PC-9 (cell line): ENCODE results near the gene PYY. TPM values are rescaled to one million over a fixed set of nuclear protein-coding genes. Genes with fewer than 3 reads are reported as not detected.

ENCODE experiments used
- BruUV-seq: library from RNA; stranded (reverse); fragments of 400-500 nt; replicated peaks from 2 replicates; lab custom pipeline; 2021; lab: Mats Ljungman, UMichigan
- CTCF ChIA-PET: fragments of 300-600 bp; sonication (Branson Sonifier 250); formaldehyde crosslinking; loops from one replicate; lab custom pipeline; 2022; ENCODE audit warnings: antibody characterized with exemption; lab: Charles Lee
- POLR2A ChIA-PET: fragments of 300-600 bp; sonication (Branson Sonifier 250); formaldehyde crosslinking; loops from one replicate; lab custom pipeline; 2022; ENCODE audit warnings: antibody characterized with exemption; ENCODE audit not compliant: unreplicated experiment; lab: Charles Lee
- DNase-seq, 2 experiments: peaks; one replicate each; pipeline versions ENCODE4 v3.0.0 to v3.0.0-alpha.2; 2015 to 2022; ENCODE audit warnings: mixed read lengths in 1 of 2
- H2AFZ ChIP-seq: fragments of 200-600 bp; sonication (generic); 2 replicates; pipeline ENCODE4 v1.8.1; 2017; ENCODE audit warnings: antibody characterized with exemption
- H3F3A ChIP-seq: fragments of 200-600 bp; sonication (generic); 2 replicates; pipeline ENCODE4 v1.8.1; 2017; ENCODE audit warnings: antibody characterized with exemption, mild to moderate bottlenecking, low read depth; ENCODE audit not compliant: insufficient read depth
- H3K27ac ChIP-seq: fragments of 200-600 bp; sonication (generic); 2 replicates; pipeline ENCODE4 v1.6.1; 2016; ENCODE audit warnings: mixed run types
- H3K27me3 ChIP-seq: fragments of 200-600 bp; sonication (generic); 2 replicates; pipeline ENCODE4 v1.6.1; 2016; ENCODE audit warnings: low read depth, mixed run types; ENCODE audit not compliant: insufficient read depth
- H3K36me3 ChIP-seq: fragments of 200-600 bp; sonication (generic); 2 replicates; pipeline ENCODE4 v1.6.1; 2016; ENCODE audit warnings: low read depth, mixed run types
- H3K4me1 ChIP-seq: fragments of 200-600 bp; sonication (generic); replicated peaks from 2 replicates; pipeline ENCODE4 v1.6.1; 2016; ENCODE audit warnings: mixed run types; ENCODE audit not compliant: insufficient read depth
- H3K4me2 ChIP-seq: fragments of 200-600 bp; sonication (generic); 2 replicates; pipeline ENCODE4 v1.6.1; 2017; ENCODE audit warnings: mixed run types
- H3K4me3 ChIP-seq: fragments of 200-600 bp; sonication (generic); 2 replicates; pipeline ENCODE4 v1.6.1; 2016; ENCODE audit warnings: mixed run types
- H3K79me2 ChIP-seq: fragments of 200-600 bp; sonication (generic); 2 replicates; pipeline ENCODE4 v1.6.1; 2017; ENCODE audit warnings: low read depth, mixed run types
- H3K9me2 ChIP-seq: fragments of 200-600 bp; sonication (generic); 2 replicates; pipeline ENCODE4 v1.8.1; 2017; ENCODE audit warnings: mild to moderate bottlenecking; ENCODE audit not compliant: insufficient read depth
- H3K9me3 ChIP-seq: fragments of 200-600 bp; sonication (generic); 2 replicates; pipeline ENCODE4 v1.8.1; 2016; ENCODE audit warnings: low read depth; ENCODE audit not compliant: insufficient read depth
- H4K20me1 ChIP-seq: fragments of 200-600 bp; sonication (generic); 2 replicates; pipeline ENCODE4 v1.8.1; 2017; ENCODE audit not compliant: insufficient read depth
- EZH2 ChIP-seq: fragments of 200-600 bp; sonication (generic); IDR thresholded peaks from 2 replicates; pipeline ENCODE4 v1.8.0; 2017; ENCODE audit warnings: antibody characterized with exemption, low read depth
- intact Hi-C: fragments of 100-400 bp; cut with micrococcal nuclease; formaldehyde crosslinking; loops from one replicate; pipeline ENCODE4 v1.10.0; 2022; ENCODE audit not compliant: unreplicated experiment
- total RNA-seq: library from RNA; stranded (reverse); gene quantifications from 2 replicates; pipeline ENCODE4 v1.2.3, GENCODE V29; 2021
- TF ChIP-seq, protein P1 (sequence below): fragments of 200-600 bp; sonication (generic); conservative IDR thresholded peaks from 2 replicates; pipeline ENCODE4 v1.6.1; 2017; ENCODE audit warnings: mixed run types, antibody characterized with exemption, mild to moderate bottlenecking, moderate library complexity

PYY gene
- total RNA-seq, 1 experiment from 2014 or later = not detected

DNA sequence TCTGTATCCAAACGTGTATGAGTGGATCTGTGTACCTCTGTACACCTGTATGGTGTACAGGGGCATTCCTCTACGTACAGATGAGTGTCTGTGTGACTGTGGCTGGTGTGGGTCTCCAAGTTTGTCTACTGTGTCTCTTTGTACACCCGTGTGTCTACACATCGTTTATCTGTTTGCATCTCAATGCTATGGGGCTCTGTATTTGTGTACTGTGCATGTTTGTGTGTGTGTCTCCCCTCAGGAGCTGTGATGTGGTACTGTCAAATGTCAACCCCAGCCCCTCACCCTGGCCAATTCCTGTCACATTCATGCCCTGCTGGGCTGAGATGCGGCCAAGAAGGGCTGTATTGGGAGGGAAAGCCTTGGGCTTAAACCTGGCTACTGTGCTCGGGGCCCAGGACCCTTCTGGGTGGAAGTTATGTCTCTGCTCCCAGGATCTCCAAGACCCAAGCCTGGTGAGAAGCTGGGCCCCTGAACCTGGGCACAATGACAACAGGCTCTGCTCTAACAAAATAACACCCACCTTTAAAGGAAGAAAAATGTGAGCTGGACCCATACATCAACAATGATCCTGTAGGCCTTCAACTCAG is 47.2 kb upstream of the PYY start:
- H3K9me3 ChIP-seq = no peaks in the 10 kb centered on the region
- no peak overlapping the region for H2AFZ ChIP-seq
- H3F3A ChIP-seq = peaks cover 12% of the 10 kb centered on the region
- ChIA-PET CTCF (no interaction called here), POLR2A (no interaction called here)
- H3K4me2 ChIP-seq = no peak overlapping the region
- H4K20me1 ChIP-seq = no peaks in the 10 kb centered on the region
- no peak overlapping the region for H3K4me3 ChIP-seq
- H3K27ac ChIP-seq = no peak overlapping the region
- H3K36me3 ChIP-seq = no peaks in the 10 kb centered on the region
- no TSS peak for BruUV-seq
- H3K27me3 ChIP-seq = 0 out of 2 replicates have a peak, but pooled peaks cover 4% of the 10 kb centered on the region
- no peaks in the 10 kb centered on the region for H3K79me2 ChIP-seq
- TF ChIP-seq EZH2 = no peak
- TF ChIP-seq, protein P1, sequence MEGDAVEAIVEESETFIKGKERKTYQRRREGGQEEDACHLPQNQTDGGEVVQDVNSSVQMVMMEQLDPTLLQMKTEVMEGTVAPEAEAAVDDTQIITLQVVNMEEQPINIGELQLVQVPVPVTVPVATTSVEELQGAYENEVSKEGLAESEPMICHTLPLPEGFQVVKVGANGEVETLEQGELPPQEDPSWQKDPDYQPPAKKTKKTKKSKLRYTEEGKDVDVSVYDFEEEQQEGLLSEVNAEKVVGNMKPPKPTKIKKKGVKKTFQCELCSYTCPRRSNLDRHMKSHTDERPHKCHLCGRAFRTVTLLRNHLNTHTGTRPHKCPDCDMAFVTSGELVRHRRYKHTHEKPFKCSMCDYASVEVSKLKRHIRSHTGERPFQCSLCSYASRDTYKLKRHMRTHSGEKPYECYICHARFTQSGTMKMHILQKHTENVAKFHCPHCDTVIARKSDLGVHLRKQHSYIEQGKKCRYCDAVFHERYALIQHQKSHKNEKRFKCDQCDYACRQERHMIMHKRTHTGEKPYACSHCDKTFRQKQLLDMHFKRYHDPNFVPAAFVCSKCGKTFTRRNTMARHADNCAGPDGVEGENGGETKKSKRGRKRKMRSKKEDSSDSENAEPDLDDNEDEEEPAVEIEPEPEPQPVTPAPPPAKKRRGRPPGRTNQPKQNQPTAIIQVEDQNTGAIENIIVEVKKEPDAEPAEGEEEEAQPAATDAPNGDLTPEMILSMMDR = no peak
- no peak for DNase-seq
- peaks cover 9% of the 10 kb centered on the region for H3K4me1 ChIP-seq
- H3K9me2 ChIP-seq = no peaks in the 10 kb centered on the region
- intact Hi-C loops = no loop called here

DNA sequence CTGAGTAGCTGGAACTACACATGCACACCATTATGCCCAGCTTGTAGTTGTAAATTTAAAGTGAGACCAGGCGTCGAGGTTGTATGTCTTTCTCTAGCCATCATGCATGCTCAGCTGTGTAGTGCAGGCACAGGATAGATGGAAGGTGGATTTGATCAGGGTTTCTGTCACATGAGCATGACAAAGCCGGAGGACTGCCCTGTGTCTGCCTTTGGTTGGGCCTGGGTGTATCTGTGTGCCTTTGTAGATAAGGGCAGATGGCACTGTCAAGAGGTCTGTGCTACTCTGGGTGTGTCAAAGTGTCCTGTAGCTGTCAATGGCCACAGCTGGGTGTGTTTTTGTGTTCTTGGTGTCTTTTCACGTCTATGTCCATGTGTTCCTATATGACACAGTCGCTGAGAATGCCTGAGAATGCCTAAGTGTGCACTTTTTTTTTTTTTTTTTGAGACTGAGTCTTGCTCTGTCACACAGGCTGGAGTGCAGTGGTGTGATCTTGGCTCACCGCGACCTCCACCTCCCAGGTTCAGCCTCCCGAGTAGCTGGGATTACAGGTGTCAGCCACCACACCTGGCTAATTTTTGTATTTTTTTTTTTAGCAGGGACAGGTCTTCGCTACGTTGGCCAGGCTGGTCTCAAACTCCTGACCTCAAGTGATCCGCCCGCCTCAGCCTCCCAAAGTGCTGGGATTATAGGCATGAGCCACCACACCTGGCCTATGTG is 46.6 kb upstream of the PYY start:
- no peaks in the 10 kb centered on the region for H3K9me3 ChIP-seq
- intact Hi-C loops = no loop called here
- no peak overlapping the region for H3K4me3 ChIP-seq
- peaks cover 9% of the 10 kb centered on the region for H3K4me1 ChIP-seq
- no peak overlapping the region for H3K4me2 ChIP-seq
- peaks cover 12% of the 10 kb centered on the region for H3F3A ChIP-seq
- no TSS peak for BruUV-seq
- H3K9me2 ChIP-seq = no peaks in the 10 kb centered on the region
- H3K27ac ChIP-seq = no peak overlapping the region
- CTCF ChIA-PET = no interaction called here
- no peak for DNase-seq
- H3K79me2 ChIP-seq = no peaks in the 10 kb centered on the region
- no peaks in the 10 kb centered on the region for H4K20me1 ChIP-seq
- TF ChIP-seq EZH2 = no peak
- TF ChIP-seq, protein P1 = no peak
- peaks cover 5% of the 10 kb centered on the region; the same call in 1 of the 2 replicates for H3K27me3 ChIP-seq
- POLR2A ChIA-PET = no interaction called here
- no peak overlapping the region for H2AFZ ChIP-seq
- H3K36me3 ChIP-seq = no peaks in the 10 kb centered on the region

DNA sequence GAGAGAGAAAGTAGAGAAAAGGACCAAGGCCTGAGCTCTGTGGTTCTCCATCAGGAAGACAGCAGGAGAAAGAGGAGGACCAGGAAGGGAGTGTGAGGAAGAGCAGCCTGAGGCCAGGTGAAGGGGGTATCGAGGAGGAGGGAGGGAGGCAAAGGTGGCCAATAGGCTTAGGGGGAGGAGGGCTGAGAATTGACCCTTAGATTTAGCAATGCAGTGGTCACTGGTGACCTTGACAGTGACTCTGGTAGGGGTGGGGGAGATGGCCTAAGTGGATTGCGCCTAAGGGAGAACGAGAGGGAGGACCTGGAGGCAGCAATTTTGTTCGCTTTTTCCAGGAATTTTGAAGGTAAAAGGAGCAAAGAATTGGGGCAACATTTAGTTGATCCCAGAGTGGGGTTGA is 45.3 kb upstream of the PYY start:
- TF ChIP-seq EZH2 = no peak
- TF ChIP-seq, protein P1 = no peak
- no peak overlapping the region for H2AFZ ChIP-seq
- ChIA-PET POLR2A (no interaction called here), CTCF (no interaction called here)
- no peak overlapping the region for H3K4me3 ChIP-seq
- no peak overlapping the region for H3K27ac ChIP-seq
- H3K79me2 ChIP-seq = no peaks in the 10 kb centered on the region
- no TSS peak for BruUV-seq
- no peak for DNase-seq
- peaks cover 9% of the 10 kb centered on the region for H3K4me1 ChIP-seq
- H3F3A ChIP-seq = peaks cover 12% of the 10 kb centered on the region
- H3K4me2 ChIP-seq = no peak overlapping the region
- H3K9me2 ChIP-seq = no peaks in the 10 kb centered on the region
- no peaks in the 10 kb centered on the region for H3K9me3 ChIP-seq
- H4K20me1 ChIP-seq = no peaks in the 10 kb centered on the region
- peaks cover 13% of the 10 kb centered on the region for H3K27me3 ChIP-seq
- intact Hi-C loops = no loop called here
- no peaks in the 10 kb centered on the region for H3K36me3 ChIP-seq
